HG03060 (cell line): Measurements from ENCODE around the gene PDE1A.

Source experiments
- ATAC-seq: cut with Tn5 transposase; IDR thresholded peaks from one replicate; pipeline ENCODE4 v1.9.1; 2021; ENCODE audit warnings: low read depth, moderate number of reproducible peaks; ENCODE audit not compliant: unreplicated experiment

The PDE1A gene

GRCh38 chr2:182224669-182225068 lies 202.2 kb downstream of the PDE1A start:
- no peak for ATAC-seq

GRCh38 chr2:182220998-182221397 lies 205.8 kb downstream of the PDE1A start:
- ATAC-seq: no peak

- no peak for ATAC-seq
Measured at GRCh38 chr2:182220335-182220734, 206.5 kb downstream of the PDE1A start.

GRCh38 chr2:182210669-182211068 lies 216.2 kb downstream of the PDE1A start:
- ATAC-seq: no peak

- ATAC-seq: no peak
Measured at GRCh38 chr2:182208421-182208820, 218.4 kb downstream of the PDE1A start.

- ATAC-seq: peak; percentile 62
Measured at GRCh38 chr2:182207049-182207746, 219.6 kb downstream of the PDE1A start.

- no peak for ATAC-seq
Measured at GRCh38 chr2:182197529-182197928, 229.3 kb downstream of the PDE1A start.

- ATAC-seq: no peak
Measured at GRCh38 chr2:182193291-182193690, 233.5 kb downstream of the PDE1A start.

GRCh38 chr2:182191061-182191460 lies 235.8 kb downstream of the PDE1A start:
- no peak for ATAC-seq

- no peak for ATAC-seq
Measured at GRCh38 chr2:182187130-182187529, 239.7 kb downstream of the PDE1A start.

GRCh38 chr2:182186132-182186735 lies 240.6 kb downstream of the PDE1A start:
- ATAC-seq: no peak

GRCh38 chr2:182182436-182182835 lies 244.4 kb downstream of the PDE1A start:
- ATAC-seq: no peak

- no peak for ATAC-seq
Measured at GRCh38 chr2:182181381-182181780, 245.5 kb downstream of the PDE1A start.

- no peak for ATAC-seq
Measured at GRCh38 chr2:182179176-182179575, 247.7 kb downstream of the PDE1A start.

GRCh38 chr2:182173944-182174622 lies 252.8 kb downstream of the PDE1A start:
- no peak for ATAC-seq

GRCh38 chr2:182170341-182170740 lies 256.5 kb downstream of the PDE1A start:
- no peak for ATAC-seq

- ATAC-seq: no peak
Measured at GRCh38 chr2:182167882-182168281, 259.0 kb downstream of the PDE1A start.

- ATAC-seq: no peak
Measured at GRCh38 chr2:182166841-182167240, 260.0 kb downstream of the PDE1A start.

- ATAC-seq: no peak
Measured at GRCh38 chr2:182166406-182166805, 260.4 kb downstream of the PDE1A start.

GRCh38 chr2:182165202-182165601 lies 261.6 kb downstream of the PDE1A start:
- no peak for ATAC-seq

GRCh38 chr2:182164686-182165085 lies 262.1 kb downstream of the PDE1A start:
- no peak for ATAC-seq

- ATAC-seq: no peak
Measured at GRCh38 chr2:182163878-182164277, 263.0 kb downstream of the PDE1A start.
